GM18526 (cell line): ENCODE measurements around the gene TUBA4A.

Experiments
- POLR2A ChIP-seq: IDR thresholded peaks from 3 replicates; pipeline ENCODE4 v1.6.1; 2011; ENCODE audit not compliant: insufficient read length; ENCODE audit errors: extremely low read depth

TUBA4A gene

GRCh38 chr2:219206328-219207133, 47.2 kb downstream of the TUBA4A start, which contains the start of gene ZFAND2B:
Gene ZFAND2B (plus strand): TSS chr2:219206782. CDS start chr2:219206988, 206 bp downstream.
- peak; percentile 98 for TF ChIP-seq POLR2A

GRCh38 chr2:219205981-219206327, 47.8 kb downstream of the TUBA4A start:
- no peak for TF ChIP-seq POLR2A

GRCh38 chr2:219205165-219205538, 48.6 kb downstream of the TUBA4A start:
- TF ChIP-seq POLR2A: no peak

- no peak for TF ChIP-seq POLR2A
These were observed 49.1 kb downstream of the TUBA4A start for GRCh38 chr2:219204425-219205164.
